T-cell (primary cell): ENCODE results near the gene CA6. TPM values are rescaled to one million over a fixed set of nuclear protein-coding genes. Genes with fewer than 3 reads are reported as not detected.
A peak's percentile ranks its signal among the peaks of the same experiment; 100 is the strongest.
"Not testable (repeated sequence)": the region's sequence is repeated elsewhere in the genome, so short reads cannot be mapped to it uniquely, and the experiment has no call there.

Experiments used
- ATAC-seq, 4 experiments: fragments of 200-7000 bp in 3 of 4; fragments of 150-1000 bp in 1 of 4; cut with Tn5 transposase; replicated peaks in 1 of 4; 1 replicate in 3 of 4; 2 replicates in 1 of 4; pipeline ENCODE4 v1.10.0; 2021; ENCODE audit warnings: moderate library complexity in 3 of 4, mild to moderate bottlenecking in 2 of 4, moderate number of reproducible peaks in 1 of 4
- CTCF ChIA-PET, 2 donors: fragments of 300-600 bp; sonication (Branson Sonifier 250); formaldehyde crosslinking; loops; one replicate each; lab custom pipeline; 2022; ENCODE audit warnings: antibody characterized with exemption in 2 of 2; lab: Charles Lee
- POLR2A ChIA-PET, 2 donors: fragments of 300-600 bp; sonication (Branson Sonifier 250); formaldehyde crosslinking; loops; one replicate each; lab custom pipeline; 2022; ENCODE audit warnings: antibody characterized with exemption in 2 of 2; lab: Charles Lee
- DNase-seq, 35 experiments: peaks; one replicate each; pipeline versions ENCODE4 v3.0.0 to v3.0.0-alpha.2; 2013 to 2023
- H3K27ac ChIP-seq: one replicate; pipeline ENCODE4 v1.5.1; 2013; ENCODE audit warnings: low read length
- H3K27me3 ChIP-seq, 2 experiments: replicated peaks in 1 of 2; 1 replicate in 1 of 2; 2 replicates in 1 of 2; pipeline versions ENCODE4 v1.6.1 to v1.7.0; 2013; ENCODE audit warnings: low read length in 1 of 2, mixed read lengths in 1 of 2; ENCODE audit not compliant: control insufficient read depth in 2 of 2, insufficient read depth in 2 of 2; ENCODE audit errors: extremely low read depth in 1 of 2
- H3K36me3 ChIP-seq, 2 donors: 1 replicate in 1 of 2; 2 replicates in 1 of 2; pipeline versions ENCODE4 v1.6.1 to v1.7.0; 2013; ENCODE audit warnings: low read length in 1 of 2; ENCODE audit not compliant: control insufficient read depth in 2 of 2, insufficient read depth in 1 of 2; ENCODE audit errors: extremely low read depth in 1 of 2
- H3K4me1 ChIP-seq, 2 experiments: 1 replicate in 1 of 2; 2 replicates in 1 of 2; pipeline versions ENCODE4 v1.6.1 to v1.7.0; 2013; ENCODE audit warnings: low read length in 2 of 2, mixed read lengths in 1 of 2; ENCODE audit not compliant: insufficient read depth in 2 of 2, control insufficient read depth in 1 of 2; ENCODE audit errors: extremely low read depth in 1 of 2
- H3K4me3 ChIP-seq, 2 donors: 1 replicate in 1 of 2; 2 replicates in 1 of 2; pipeline versions ENCODE4 v1.5.1 to v1.7.0; 2013; ENCODE audit warnings: mild to moderate bottlenecking in 2 of 2, low read length in 1 of 2, moderate library complexity in 1 of 2; ENCODE audit not compliant: control insufficient read depth in 1 of 2; ENCODE audit errors: extremely low read depth in 1 of 2
- H3K9me3 ChIP-seq: 2 replicates; pipeline ENCODE4 v1.7.0; 2013
- H3K27ac Mint-ChIP-seq, 2 donors: one replicate each; pipeline ENCODE4 v1.8.0; 2020 to 2021; ENCODE audit warnings: mild to moderate bottlenecking in 2 of 2, mixed read lengths in 2 of 2
- H3K27me3 Mint-ChIP-seq, 2 donors: one replicate each; pipeline ENCODE4 v1.8.0; 2021 to 2022; ENCODE audit warnings: mixed read lengths in 2 of 2
- H3K36me3 Mint-ChIP-seq: one replicate; pipeline ENCODE4 v1.8.0; 2021; ENCODE audit warnings: mixed read lengths
- H3K4me1 Mint-ChIP-seq, 3 donors: one replicate each; pipeline ENCODE4 v1.8.0; 2020 to 2022; ENCODE audit warnings: mixed read lengths in 3 of 3, mild to moderate bottlenecking in 1 of 3
- H3K4me3 Mint-ChIP-seq, 3 donors: one replicate each; pipeline ENCODE4 v1.8.0; 2020 to 2022; ENCODE audit warnings: mild to moderate bottlenecking in 3 of 3, mixed read lengths in 3 of 3, moderate library complexity in 3 of 3
- H3K9me3 Mint-ChIP-seq, 3 donors: one replicate each; pipeline ENCODE4 v1.8.0; 2020 to 2022; ENCODE audit warnings: mixed read lengths in 3 of 3
- WGBS: methylation state at CpG from one replicate; pipeline ENCODE4 v1.1.5; 2013; ENCODE audit warnings: missing lambda C conversion rate; ENCODE audit not compliant: insufficient coverage; 5-methylcytosine and 5-hydroxymethylcytosine counted together
- total RNA-seq, 35 experiments: library from RNA in 6 of 35; stranded (reverse) in 6 of 35; fragments of 120-200 nt in 1 of 35; gene quantifications; one replicate each; pipeline versions ENCODE4 v1.2.1 to v1.2.4 and lab custom pipeline; 2013 to 2026

Gene CA6
- total RNA-seq, 5 donors from 2014 or later (not counting 1 experiment from before 2014, with no cell fraction given), result 0.95 to 2.8 (median 1.8) TPM

DNA sequence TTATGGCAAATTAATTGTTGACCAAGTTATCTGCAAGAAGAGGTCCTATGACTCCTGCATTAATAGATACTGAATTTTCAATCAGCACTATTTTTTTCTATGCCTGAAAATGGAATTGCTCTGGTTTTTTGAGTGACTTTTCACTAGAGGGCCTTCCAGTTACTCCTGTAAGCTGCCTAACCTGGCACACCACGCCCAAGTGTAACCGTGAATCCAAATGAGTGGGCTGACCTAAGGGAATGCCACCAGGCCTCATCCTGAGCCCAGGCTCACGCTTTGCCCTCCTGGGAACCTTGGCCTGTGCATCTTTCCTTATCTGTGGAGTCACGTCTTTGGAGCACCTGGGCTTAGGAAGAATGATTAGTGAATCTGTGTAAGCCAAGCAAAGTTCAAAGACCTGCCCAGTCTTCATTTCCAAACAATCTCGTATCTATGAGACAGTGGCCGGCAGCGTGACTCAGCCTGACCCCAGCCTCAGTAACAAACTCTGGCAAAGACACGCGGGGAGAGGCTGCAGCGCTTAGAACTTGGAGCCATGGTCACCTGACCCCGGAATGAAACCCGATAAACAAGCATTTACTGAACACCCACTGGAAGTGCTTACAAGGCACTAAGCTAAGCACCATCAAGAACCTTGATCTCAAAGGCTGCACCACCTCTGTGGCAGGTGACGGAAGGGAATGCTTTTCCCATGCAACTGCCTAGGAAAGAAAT is 48.5 kb downstream of the CA6 start:
- H3K27me3 Mint-ChIP-seq, H3K27ac ChIP-seq, H3K4me3 ChIP-seq, POLR2A ChIA-PET, ATAC-seq, H3K36me3 ChIP-seq, H3K9me3 ChIP-seq, DNase-seq, H3K27ac Mint-ChIP-seq, CTCF ChIA-PET, H3K4me3 Mint-ChIP-seq, H3K27me3 ChIP-seq, H3K9me3 Mint-ChIP-seq, H3K4me1 Mint-ChIP-seq, H3K36me3 Mint-ChIP-seq, H3K4me1 ChIP-seq: not testable (repeated sequence)
- 100% methylated on average over 1 of the region's 13 CpGs for WGBS

DNA sequence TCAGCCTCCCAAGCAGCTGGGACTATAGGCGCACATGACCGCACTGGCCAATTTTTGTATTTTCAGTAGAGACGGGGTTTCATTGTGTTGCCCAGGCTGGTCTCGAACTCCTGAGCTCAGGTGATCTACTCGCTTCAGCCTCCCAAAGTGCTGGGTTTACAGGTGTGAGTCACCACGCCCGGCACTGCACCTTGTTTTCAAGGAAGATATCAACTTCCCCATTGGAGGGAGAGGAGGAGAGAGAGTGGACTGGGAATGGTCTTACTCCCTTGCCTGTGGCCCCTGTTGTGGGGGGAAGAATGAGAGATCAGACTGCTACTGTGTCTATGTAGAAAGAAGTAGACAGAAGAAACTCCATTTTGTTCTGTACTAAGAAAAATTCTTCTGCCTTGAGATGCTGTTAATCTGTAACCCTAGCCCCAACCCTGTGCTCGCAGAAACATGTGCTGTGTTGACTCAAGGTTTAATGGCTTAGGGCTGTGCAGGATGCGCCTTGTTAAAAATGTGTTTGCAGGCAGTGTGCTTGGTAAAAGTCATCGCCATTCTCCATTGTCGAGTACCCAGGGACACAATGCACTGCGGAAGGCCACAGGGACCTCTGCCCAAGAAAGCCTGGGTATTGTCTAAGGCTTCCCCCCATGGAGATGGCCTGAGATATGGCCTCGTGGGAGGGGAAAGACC is 56.0 kb downstream of the CA6 start:
- H3K4me3 Mint-ChIP-seq, H3K9me3 ChIP-seq, POLR2A ChIA-PET, H3K9me3 Mint-ChIP-seq, H3K36me3 ChIP-seq, H3K27me3 Mint-ChIP-seq, H3K4me1 ChIP-seq, H3K4me3 ChIP-seq, H3K27ac Mint-ChIP-seq, H3K27ac ChIP-seq, CTCF ChIA-PET, DNase-seq, H3K36me3 Mint-ChIP-seq, ATAC-seq: not testable (repeated sequence)
- 74% methylated on average over 12 of the region's 13 CpGs for WGBS
- peaks cover 0 to 13% of the 10 kb centered on the region in 2 experiments for H3K27me3 ChIP-seq
- peaks cover 9 to 13% (median 13%) of the 10 kb centered on the region in 3 donors for H3K4me1 Mint-ChIP-seq

DNA sequence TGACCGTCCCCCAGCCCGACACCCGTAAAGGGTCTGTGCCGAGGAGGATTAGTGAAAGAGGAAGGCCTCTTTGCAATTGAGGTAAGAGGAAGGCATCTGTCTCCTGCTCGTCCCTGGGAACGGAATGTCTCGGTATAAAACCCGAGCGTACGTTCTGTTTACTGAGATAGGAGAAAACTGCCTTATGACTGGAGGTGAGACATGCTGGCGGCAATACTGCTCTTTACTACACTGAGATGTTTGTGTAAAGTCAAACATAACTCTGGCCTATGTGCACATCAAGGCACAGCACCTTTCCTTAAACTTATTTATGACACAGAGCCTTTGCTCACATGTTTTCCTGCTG is 56.5 kb downstream of the CA6 start:
- H3K36me3 Mint-ChIP-seq, H3K9me3 ChIP-seq, POLR2A ChIA-PET, H3K4me1 ChIP-seq, CTCF ChIA-PET, DNase-seq, H3K36me3 ChIP-seq, H3K4me3 ChIP-seq, H3K27ac Mint-ChIP-seq, H3K27ac ChIP-seq, H3K9me3 Mint-ChIP-seq, ATAC-seq, H3K27me3 Mint-ChIP-seq, H3K4me3 Mint-ChIP-seq: not testable (repeated sequence)
- WGBS, result 93% methylated on average over 10 of the region's 11 CpGs
- H3K27me3 ChIP-seq, result peaks cover 0 to 13% of the 10 kb centered on the region in 2 experiments
- H3K4me1 Mint-ChIP-seq, result peaks cover 9 to 13% (median 13%) of the 10 kb centered on the region in 3 donors

DNA sequence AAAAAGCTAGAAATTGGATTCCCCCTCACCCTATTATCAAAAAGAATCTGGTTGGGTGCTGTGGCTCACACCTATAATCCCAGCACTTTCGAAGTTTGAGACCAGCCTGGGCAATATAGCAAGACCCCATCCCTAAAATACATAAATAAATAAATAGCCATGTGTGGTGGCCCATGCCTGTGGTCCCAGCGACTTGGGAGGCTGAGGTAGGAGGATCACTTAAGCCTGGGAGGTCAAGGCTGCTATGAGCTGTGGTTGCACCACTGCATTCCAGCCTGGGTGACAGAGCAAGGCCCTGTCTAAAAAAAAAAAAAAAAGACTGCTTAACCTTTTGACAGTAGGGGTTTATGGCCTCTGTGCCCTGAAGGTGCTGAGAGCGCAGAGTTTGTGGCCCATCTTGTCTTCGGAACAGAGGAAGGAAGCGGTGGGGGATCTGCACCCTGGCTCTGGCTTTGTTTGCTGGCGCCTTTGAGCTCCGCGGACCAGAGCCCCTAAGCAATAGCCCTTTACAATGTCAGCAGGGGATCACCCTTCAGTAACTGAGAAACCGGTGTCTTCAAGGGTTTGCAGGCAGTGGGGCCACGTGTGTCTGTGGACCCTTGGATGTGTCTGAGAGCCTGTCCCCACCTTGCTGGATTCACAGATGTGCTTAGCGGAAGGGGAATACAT is 58.5 kb downstream of the CA6 start:
- Mint-ChIP-seq H3K36me3 (no peaks in the 10 kb centered on the region), H3K4me3 (peak overlapping the region in 2 of 3 donors; percentile 21 to 63), H3K27me3 (peaks cover 0 to 1% of the 10 kb centered on the region in 2 donors), H3K27ac (peak overlapping the region in 1 of 2 donors; percentile 28), H3K9me3 (no peaks in the 10 kb centered on the region), H3K4me1 (peaks cover 11 to 13% (median 13%) of the 10 kb centered on the region in 3 donors)
- peak; percentile 48 to 66 (median 55) for ATAC-seq
- POLR2A ChIA-PET, result interaction anchor here in 1 of 2 donors (0.6 kb wide), 1 partner anchor 114 kb away, joined by 7 read pairs; no protein-coding TSS in a partner anchor
- CTCF ChIA-PET, result interaction anchor here (0.6 to 2.2 kb wide), 19 partner anchors 12 to 1765 kb away, joined by 3 to 19 read pairs (median 4); no protein-coding TSS in a partner anchor
- 55% methylated on average over 10 of the region's 11 CpGs for WGBS
- Histone ChIP-seq H3K36me3 (no peaks in the 10 kb centered on the region), H3K4me3 (peak overlapping the region in 1 of 2 donors; percentile 38), H3K27ac (no peak overlapping the region), H3K27me3 (peaks cover 0 to 17% of the 10 kb centered on the region in 2 experiments), H3K9me3 (no peaks in the 10 kb centered on the region), H3K4me1 (peaks cover 5 to 10% of the 10 kb centered on the region in 2 experiments)
- DNase-seq, result peak in 3 of 35 experiments; percentile 17 to 34 (median 27)

DNA sequence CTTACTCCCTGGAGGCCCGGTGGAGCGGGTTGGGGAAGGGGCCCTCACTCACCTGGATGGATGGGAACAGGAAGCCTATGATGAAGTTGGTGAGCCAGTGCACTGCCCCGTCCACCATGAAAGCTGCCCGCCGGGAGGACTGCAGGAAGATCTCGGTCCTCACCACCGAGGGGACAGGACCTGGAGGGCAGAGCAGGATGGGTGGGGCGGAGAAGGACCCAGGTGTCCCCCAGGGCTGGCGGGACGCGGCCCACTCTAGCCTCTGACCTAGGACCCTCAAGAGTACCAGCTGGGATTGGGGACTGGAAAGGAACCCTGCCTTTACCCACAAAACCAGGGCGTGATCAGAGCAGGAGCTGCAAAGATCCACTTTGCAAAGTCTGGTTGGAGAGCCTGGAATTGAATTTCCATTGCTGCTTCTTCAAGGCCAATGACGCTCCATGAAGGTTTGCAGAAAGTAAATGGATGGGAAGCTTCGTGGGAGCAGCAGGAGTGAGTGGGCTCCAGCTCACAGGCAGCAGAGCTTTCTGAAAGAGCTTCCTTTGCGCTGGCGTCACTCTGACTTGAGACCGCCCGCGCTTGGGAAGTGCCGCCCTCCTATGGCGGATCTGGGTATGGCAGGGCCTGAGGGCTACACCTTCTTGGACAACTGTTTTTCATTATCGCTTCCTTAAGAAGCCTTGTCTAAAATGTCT is 59.2 kb downstream of the CA6 start:
- WGBS, result 47% methylated on average over 19 of the region's 22 CpGs

More for the DNA sequence above, 59.2 kb downstream of the CA6 start:
- Histone ChIP-seq H3K27ac (no peak overlapping the region), H3K4me3 (peak overlapping the region in 1 of 2 donors; percentile 38), H3K9me3 (no peaks in the 10 kb centered on the region), H3K36me3 (no peaks in the 10 kb centered on the region), H3K4me1 (peaks cover 5 to 10% of the 10 kb centered on the region in 2 experiments), H3K27me3 (peaks cover 0 to 17% of the 10 kb centered on the region in 2 experiments)
- Mint-ChIP-seq H3K4me3 (peak overlapping the region in 2 of 3 donors; percentile 21 to 63), H3K27me3 (peaks cover 0 to 1% of the 10 kb centered on the region in 2 donors), H3K27ac (peak overlapping the region in 1 of 2 donors; percentile 52), H3K9me3 (no peaks in the 10 kb centered on the region), H3K4me1 (peaks cover 11 to 13% (median 13%) of the 10 kb centered on the region in 3 donors), H3K36me3 (no peaks in the 10 kb centered on the region)
- CTCF ChIA-PET, result interaction anchor here (0.5 to 2.2 kb wide), 38 partner anchors 11 to 1766 kb away, joined by 3 to 19 read pairs (median 4); no protein-coding TSS in a partner anchor
- peak; percentile 88 to 95 (median 90) for ATAC-seq
- peak; percentile 42 to 86 (median 74) for DNase-seq
- POLR2A ChIA-PET, result interaction anchor here in 1 of 2 donors (0.6 to 1.0 kb wide), 3 partner anchors 34 to 114 kb away, joined by 7 to 13 read pairs (median 10); no protein-coding TSS in a partner anchor
